Measurements from ENCODE around the gene UBE2D3.

DNA sequence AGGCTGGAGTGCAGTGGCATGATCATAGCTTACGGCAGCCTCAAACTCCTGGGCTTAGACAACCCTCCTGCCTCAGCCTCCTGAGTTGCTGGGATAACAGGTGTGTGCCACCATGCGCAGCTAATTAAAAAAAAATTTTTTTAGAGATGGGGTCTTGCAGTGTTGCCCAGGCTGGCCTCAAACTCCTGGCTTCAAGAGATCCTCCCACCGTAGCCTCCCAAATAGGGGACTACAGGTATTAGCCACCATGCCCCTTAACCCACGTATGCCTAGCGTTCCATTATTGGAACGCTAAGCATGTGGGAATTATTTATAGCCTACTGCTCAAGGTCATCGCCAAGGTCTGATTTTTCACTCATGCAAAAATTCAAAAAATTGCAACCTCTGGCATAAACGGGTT lies 20.3 kb upstream of the UBE2D3 start:
- TF ChIP-seq, protein P1, sequence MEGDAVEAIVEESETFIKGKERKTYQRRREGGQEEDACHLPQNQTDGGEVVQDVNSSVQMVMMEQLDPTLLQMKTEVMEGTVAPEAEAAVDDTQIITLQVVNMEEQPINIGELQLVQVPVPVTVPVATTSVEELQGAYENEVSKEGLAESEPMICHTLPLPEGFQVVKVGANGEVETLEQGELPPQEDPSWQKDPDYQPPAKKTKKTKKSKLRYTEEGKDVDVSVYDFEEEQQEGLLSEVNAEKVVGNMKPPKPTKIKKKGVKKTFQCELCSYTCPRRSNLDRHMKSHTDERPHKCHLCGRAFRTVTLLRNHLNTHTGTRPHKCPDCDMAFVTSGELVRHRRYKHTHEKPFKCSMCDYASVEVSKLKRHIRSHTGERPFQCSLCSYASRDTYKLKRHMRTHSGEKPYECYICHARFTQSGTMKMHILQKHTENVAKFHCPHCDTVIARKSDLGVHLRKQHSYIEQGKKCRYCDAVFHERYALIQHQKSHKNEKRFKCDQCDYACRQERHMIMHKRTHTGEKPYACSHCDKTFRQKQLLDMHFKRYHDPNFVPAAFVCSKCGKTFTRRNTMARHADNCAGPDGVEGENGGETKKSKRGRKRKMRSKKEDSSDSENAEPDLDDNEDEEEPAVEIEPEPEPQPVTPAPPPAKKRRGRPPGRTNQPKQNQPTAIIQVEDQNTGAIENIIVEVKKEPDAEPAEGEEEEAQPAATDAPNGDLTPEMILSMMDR (IDR thresholded peaks at IDR 0.05): no peak
- TF ChIP-seq EP300 (IDR thresholded peaks at IDR 0.05) (no peak), POLR2AphosphoS5 (IDR thresholded peaks at IDR 0.05) (no peak), POLR2A (IDR thresholded peaks at IDR 0.05) (no peak)

Measured in gastroesophageal sphincter (tissue), 3 donors.